ENCODE measurements around the gene MPIG6B.

MPIG6B gene

DNA sequence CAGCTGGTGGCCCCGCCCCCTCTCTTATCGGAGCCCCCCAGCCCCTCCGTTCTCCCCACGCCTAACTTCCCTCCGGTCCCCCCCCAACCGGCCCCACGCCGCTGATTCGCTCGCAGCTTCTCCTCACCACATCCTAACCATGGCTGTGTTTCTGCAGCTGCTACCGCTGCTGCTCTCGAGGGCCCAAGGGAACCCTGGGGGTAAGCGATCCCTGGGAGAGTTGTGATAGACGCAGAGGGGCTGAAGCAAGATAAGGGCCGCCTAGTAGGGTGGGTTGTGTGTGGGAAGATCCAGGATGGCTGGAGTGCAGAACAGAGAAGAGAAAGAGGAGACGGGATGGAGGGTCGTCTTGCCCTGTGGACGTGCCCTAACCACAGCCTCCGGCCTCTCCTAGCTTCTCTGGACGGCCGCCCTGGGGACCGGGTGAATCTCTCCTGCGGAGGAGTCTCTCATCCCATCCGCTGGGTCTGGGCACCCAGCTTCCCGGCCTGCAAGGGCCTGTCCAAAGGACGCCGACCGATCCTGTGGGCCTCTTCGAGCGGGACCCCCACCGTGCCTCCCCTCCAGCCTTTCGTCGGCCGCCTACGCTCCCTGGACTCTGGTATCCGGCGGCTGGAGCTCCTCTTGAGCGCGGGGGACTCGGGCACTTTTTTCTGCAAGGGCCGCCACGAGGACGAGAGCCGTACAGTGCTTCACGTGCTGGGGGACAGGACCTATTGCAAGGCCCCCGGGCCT is at the start of gene MPIG6B:
Gene MPIG6B (plus strand): TSS at position 129 of the 735 bp plus-strand sequence. CDS start 11 bp downstream, at position 140.
- DNase-seq, result no peak

DNA sequence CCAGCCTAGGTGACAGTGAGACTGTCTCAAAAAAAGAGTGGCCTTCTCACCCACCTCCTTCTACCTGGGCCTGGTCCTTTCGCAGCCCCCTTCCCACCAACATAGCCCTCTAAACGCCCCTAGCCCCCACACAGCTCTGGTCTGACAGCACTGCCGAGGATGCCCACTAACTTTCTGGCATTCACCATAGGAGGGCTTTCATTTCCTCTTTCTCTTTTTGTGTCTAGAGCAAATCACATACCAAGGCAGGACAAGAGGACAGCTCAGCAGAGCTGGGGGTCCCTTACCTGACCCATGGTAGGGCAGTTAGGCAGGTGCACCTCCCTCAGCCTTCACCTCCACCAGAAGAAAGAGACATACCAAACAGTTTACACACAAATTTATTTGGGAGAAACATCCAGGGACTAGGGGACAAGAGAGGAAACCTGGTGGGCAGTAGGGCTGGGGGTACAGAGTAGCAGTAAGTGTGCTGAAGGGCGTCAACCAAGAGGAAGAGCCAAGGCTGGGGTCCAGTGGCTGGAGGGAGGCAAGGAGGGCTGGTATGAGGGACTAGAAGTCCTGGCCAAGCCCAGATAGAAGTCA is 46.8 kb upstream of the MPIG6B start:
- no peak for DNase-seq

GRCh38 chr6:31676904-31677303 is 46.3 kb upstream of the MPIG6B start:
- DNase-seq, result no peak

DNA sequence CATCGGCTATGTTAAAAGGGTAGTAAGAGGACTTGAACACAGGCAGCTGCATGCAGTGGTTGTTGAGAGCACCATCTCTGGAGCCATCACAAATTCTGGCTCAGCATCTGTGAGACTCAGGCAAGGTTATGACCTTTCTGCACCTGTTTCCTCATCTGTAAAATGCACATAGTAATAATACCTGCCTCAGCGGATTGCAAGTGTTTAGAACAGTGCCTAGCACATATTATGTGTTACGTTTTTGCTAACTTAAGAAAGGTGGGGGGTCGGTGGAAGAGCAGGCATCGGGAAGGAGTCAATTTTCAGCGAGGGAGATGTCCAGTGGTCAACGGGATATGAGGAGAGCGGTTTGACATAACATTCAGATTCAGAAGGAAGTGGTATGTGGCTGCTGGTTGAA is 45.2 kb upstream of the MPIG6B start:
- no peak for DNase-seq

GRCh38 chr6:31680226-31681134 is 42.7 kb upstream of the MPIG6B start, which contains the start of gene LY6G5C:
TSS of gene LY6G5C (minus strand) at chr6:31681067. CDS start at chr6:31680373, 694 bp downstream.
- DNase-seq, result peak; percentile 87

DNA sequence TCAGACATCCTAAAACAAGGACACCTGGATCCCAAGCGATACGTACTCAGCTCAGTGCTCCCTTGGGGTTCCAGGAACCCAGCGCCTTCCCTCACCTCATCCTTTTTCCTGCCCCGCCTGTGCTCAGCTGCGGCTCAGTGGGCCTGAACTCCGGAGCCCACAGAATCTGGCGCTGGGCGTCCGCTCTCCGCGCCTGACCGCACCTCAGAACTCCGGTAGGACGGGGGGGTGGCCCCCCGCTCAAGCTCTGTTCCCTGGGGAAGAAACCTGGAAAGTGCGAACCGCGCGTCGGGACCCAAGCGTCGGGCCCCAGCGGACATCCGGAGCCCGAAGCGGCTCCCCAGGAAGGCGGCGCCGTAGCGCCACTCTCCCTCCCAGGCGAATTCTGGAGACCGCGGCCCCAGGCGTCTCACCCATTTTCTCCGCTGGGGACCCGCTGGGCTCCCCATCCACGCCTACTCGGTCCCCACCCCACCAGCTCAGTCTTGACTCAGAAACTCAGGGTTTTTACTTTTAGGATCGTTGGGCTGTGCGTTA is 42.0 kb upstream of the MPIG6B start:
- DNase-seq, result no peak

GRCh38 chr6:31683591-31683990 is 39.6 kb upstream of the MPIG6B start:
- no peak for DNase-seq

DNA sequence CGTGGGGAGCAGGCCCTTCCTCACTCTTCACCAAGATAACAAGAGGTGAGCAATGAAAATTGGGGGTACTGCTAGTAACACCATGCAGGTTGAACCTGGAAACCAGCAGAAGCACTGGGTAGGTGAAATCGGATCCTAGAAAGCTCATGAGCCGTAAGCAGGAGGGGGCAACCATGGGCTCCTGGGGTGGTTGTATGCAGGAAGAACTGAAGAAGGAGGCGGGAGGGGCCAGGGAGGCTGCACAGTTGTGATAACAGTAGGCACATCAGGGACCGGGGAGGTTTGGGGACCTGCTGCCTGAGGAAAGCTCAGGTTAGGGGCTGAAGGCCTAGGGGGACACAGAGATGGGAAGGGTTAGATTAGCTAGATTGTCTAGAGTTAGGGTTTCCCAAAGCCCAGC is 36.7 kb upstream of the MPIG6B start:
- DNase-seq, result no peak

GRCh38 chr6:31687321-31687720 is 35.9 kb upstream of the MPIG6B start:
- DNase-seq, result no peak

DNA sequence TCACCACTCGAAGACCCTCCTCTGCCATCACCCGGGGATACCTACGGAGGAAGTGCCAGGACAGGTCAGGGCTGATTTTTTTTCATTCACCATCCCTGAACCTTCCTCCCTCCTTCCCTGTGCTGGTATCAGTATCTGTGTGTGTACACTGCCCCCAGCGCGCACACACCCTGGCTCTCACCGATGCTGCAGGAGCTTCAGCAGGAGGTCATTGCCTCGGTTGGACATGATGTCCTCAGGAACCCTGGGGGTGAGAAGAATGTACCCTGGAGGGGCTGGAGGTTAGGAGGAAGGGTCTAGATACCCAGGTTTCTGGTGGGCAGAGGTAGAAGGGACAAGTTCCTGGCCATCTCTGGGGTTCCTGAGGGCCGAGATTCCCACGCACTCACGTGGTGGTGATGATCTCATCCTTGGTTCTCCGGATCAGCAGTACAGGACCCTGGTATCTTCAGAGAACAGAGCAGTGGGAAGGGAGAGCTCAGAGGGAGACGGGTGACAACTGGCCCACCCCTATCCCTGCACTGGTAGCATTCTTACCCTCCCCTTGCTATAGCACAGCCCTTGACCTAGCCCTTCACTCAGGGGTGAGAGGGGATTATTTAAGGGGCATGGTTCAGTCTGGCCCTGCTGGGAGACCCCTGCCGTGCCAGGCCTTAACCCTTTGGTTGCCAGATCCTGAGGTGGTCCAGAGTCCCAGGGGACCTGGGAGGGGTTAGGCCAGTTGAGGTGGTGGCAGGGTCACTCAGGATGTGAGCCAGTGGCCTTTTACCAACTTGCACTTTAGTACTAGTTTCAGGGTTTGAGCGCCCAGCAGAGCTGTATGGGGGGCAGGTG is 35.1 kb upstream of the MPIG6B start:
- DNase-seq, result no peak

GRCh38 chr6:31689249-31690110 is 33.7 kb upstream of the MPIG6B start:
- no peak for DNase-seq

DNA sequence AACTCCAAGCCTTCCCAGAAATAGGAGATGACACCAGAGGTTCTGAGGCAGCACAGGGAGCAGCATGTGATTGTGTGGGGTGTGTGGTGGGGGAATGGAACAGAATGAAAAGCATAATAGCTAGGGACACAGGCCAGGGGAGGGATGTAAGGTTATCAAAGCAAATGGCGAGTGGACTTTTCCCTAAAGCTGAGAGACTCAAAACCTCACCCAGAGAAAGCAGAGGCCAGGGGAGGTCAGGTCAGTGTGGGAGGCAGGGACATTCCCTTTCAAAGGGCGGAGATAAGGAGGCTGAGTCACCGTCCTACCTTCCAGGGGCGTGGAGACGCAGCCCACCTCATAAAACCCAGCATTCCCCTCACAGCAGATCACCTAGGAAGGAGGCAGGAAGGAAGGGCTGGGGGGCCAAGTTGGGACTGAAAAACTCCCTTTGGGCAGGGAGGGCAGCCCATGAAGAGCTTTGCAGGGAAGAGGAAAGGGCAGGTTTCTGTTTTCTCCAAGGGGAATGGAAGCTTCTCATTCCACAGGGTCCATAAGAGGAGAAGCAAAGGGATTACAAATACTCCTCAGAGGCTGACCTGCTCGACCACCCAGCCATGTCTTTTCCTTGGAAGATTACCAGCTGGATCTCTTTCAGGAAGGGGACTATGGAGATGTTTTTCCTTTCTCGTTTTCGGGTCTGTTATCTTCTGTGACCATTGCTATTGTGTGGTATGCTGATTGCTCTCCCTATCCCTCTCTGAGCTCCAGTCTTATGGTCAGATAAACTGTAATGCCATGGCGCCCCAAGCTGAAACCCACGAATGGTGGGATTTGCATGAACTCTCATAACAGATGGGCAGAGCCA is 32.7 kb upstream of the MPIG6B start:
- no peak for DNase-seq

DNA sequence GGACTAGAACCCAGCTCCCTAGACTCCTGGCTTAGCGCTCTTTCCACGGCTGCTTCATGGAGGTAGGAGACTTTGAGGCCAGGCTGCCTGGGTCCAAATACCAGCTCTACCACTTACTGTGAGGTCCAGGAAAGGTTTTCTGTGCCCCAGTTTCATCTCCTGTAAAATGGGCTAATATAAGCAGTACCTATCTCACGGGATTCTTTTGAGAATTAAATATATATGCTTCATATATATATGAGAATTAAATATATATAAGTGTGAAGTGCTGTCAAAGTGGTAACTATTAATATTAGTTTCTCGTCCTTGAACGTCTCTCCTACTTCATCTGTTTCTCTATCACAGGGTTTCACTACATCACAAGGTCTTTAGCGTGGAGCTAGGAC is 32.1 kb upstream of the MPIG6B start:
- no peak for DNase-seq

DNA sequence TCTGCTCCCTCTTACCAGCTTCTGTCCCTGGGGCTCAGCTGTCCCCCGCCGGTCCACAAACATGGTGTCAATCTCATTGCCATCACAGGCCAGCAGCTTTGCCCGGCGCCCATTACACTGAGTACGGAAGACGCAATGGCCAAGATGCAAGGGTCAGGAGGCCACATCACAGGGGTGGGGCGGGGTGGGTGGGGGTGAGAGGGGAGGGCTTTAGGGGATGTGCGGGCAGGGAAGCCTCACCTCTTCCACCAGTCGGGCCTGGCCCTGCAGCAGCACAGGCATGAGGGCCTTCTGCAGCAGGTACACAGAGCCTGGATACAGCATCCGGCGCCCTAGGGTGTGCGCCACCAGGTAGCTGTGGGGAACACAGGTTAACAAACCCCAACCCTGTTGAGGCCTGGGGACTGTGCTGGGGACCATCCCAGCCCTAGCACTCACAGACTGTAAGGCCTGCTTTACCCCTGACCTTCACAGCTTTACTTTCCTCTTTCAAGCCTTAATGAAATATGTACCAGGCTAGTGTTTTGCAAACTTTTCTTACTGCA is 31.5 kb upstream of the MPIG6B start:
- no peak for DNase-seq

DNA sequence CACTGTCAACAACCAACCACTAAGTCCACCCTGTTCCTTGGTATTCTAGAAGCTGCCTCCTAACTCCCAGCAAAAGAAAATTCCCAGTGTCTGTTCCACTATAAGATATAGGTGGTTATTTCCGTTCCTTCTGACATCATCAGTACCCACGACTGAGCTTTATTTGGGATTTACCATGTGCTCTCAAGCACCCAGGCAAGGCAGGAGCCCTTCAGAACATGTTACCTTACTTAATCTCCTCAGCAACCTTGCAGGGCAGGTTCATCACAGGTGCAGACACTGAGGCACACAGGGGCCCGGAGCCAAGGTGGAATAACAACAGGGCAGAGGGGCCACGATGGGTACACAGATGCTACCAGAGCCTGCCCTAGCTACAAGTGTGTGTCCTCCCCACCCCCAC is 30.8 kb upstream of the MPIG6B start:
- DNase-seq, result no peak

GRCh38 chr6:31692886-31693285 is 30.3 kb upstream of the MPIG6B start:
- DNase-seq, result no peak

GRCh38 chr6:31693535-31693934 is 29.6 kb upstream of the MPIG6B start:
- DNase-seq, result no peak

DNA sequence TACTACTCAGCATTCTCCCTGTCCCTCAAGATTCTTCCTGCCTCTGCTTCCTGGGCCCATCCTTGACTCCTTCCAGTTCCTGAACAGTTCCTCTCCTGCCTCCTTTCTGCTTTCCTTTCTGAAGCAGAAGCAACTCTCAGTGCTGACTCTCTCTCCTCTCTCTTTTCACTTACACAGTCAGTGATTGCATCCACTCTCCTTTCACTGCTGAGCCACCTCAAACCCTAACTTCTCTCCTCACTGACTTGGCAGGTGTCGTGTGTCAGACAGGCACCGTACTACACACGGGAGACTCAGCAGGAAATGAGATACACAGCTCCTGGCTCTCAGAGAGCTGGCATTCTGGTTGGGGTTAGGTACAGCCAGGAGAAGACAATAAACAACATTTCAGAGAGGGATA is 25.6 kb upstream of the MPIG6B start:
- peak; percentile 55 for DNase-seq

GRCh38 chr6:31700740-31701401 is 22.3 kb upstream of the MPIG6B start:
- no peak for DNase-seq

Measured in NCI-H2029 (cell line).